Breast epithelium (tissue), 4 donors: ENCODE results near the gene ADARB2. TPM values are rescaled to one million over a fixed set of nuclear protein-coding genes. Genes with fewer than 3 reads are reported as not detected.

Source experiments
- DNase-seq, 2 donors: peaks; one replicate each; pipeline ENCODE4 v3.0.0-alpha.2; 2019; ENCODE audit warnings: low spot score in 2 of 2
- H3K27ac ChIP-seq, 2 donors: fragments of 200-600 bp; sonication (generic) in 1 of 2; one replicate each; pipeline ENCODE4 v1.5.1; 2016 to 2019; ENCODE audit warnings: mild to moderate bottlenecking in 1 of 2
- H3K27me3 ChIP-seq, 2 donors: fragments of 200-600 bp; sonication (generic) in 1 of 2; one replicate each; pipeline versions ENCODE4 v1.5.1 to v1.6.0; 2017 to 2019; ENCODE audit warnings: control low read depth in 1 of 2, mild to moderate bottlenecking in 1 of 2
- H3K36me3 ChIP-seq: fragments of 200-600 bp; one replicate; pipeline ENCODE4 v1.5.1; 2019
- H3K4me1 ChIP-seq, 2 donors: fragments of 200-600 bp; sonication (generic); one replicate each; pipeline ENCODE4 v1.5.1; 2016 to 2019; ENCODE audit warnings: control low read depth in 1 of 2
- H3K4me3 ChIP-seq, 3 donors: fragments of 200-600 bp; sonication (generic); 1 replicate in 2 of 3; 2 replicates in 1 of 3; pipeline ENCODE4 v1.5.1; 2016 to 2019; ENCODE audit warnings: mild to moderate bottlenecking in 3 of 3, moderate library complexity in 2 of 3
- H3K9me3 ChIP-seq, 2 donors: fragments of 200-600 bp; sonication (generic) in 1 of 2; one replicate each; pipeline ENCODE4 v1.5.1; 2016 to 2019; ENCODE audit warnings: control low read depth in 1 of 2
- POLR2A ChIP-seq: fragments of 450-650 bp; IDR thresholded peaks from one replicate; pipeline ENCODE4 v1.6.1; 2016; ENCODE audit warnings: antibody characterized with exemption, mild to moderate bottlenecking, moderate library complexity
- POLR2AphosphoS5 ChIP-seq, 3 donors: sonication (generic); formaldehyde crosslinking; IDR thresholded peaks; one replicate each; pipeline ENCODE4 v1.6.1; 2017; ENCODE audit warnings: antibody characterized with exemption in 3 of 3
- intact Hi-C: fragments of 100-400 bp; cut with DNase I; formaldehyde crosslinking; loops from one replicate; pipeline ENCODE4 v1.15.1; 2023; ENCODE audit warnings: low total_unique reads
- total RNA-seq, 3 donors: library from RNA; depleted of rRNA; stranded (reverse); fragments of >200 nt; gene quantifications; one replicate each; pipeline ENCODE4 v1.1.0, GENCODE V29; 2016
- TF ChIP-seq, protein P1 (sequence below), 3 donors: fragments of 450-650 bp; IDR thresholded peaks; one replicate each; pipeline ENCODE4 v1.5.1; 2016 to 2017; ENCODE audit warnings: antibody characterized with exemption in 3 of 3, mild to moderate bottlenecking in 3 of 3, moderate library complexity in 3 of 3

Gene ADARB2
- total RNA-seq, 3 donors from 2014 or later, result 0.32 to 3.9 (median 2.0) TPM

DNA sequence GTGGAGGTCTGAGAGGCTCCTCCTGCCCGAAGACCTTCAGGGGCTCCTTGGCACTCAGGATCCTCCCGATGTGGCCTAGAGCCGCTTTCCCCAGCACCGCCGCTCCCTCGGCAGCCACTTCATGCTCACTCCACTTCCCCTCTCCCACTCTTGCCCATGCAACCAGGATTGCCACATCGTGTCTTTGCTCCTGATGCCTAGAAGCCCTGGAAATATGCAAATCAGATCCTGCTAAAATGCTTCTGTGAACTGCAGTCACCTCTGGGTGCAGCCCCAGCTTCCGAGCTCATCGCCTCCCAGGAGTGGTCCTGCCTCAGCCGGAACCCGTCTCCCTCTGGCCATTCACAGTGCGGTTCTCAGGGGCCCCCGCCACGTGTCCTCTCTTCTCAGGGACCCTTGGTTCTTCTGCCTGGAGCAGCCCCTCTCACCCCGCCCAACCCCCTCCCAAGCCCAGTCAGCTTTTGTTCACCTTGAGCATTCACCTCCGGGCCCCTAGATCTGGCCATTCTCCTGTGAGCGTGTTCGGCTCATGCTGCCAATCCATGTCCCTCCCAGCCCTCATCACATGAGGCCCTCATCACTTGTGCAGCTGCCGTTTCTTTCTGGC is 175.5 kb downstream of the ADARB2 start:
- no peak overlapping the region for H3K4me3 ChIP-seq
- no peak overlapping the region for H3K27ac ChIP-seq
- no peaks in the 10 kb centered on the region for H3K9me3 ChIP-seq
- intact Hi-C loops, result no loop called here
- no peak for DNase-seq
- TF ChIP-seq POLR2AphosphoS5 (IDR thresholded peaks at IDR 0.05) (no peak), POLR2A (no peak)
- TF ChIP-seq, protein P1, sequence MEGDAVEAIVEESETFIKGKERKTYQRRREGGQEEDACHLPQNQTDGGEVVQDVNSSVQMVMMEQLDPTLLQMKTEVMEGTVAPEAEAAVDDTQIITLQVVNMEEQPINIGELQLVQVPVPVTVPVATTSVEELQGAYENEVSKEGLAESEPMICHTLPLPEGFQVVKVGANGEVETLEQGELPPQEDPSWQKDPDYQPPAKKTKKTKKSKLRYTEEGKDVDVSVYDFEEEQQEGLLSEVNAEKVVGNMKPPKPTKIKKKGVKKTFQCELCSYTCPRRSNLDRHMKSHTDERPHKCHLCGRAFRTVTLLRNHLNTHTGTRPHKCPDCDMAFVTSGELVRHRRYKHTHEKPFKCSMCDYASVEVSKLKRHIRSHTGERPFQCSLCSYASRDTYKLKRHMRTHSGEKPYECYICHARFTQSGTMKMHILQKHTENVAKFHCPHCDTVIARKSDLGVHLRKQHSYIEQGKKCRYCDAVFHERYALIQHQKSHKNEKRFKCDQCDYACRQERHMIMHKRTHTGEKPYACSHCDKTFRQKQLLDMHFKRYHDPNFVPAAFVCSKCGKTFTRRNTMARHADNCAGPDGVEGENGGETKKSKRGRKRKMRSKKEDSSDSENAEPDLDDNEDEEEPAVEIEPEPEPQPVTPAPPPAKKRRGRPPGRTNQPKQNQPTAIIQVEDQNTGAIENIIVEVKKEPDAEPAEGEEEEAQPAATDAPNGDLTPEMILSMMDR (IDR thresholded peaks at IDR 0.05), result no peak
- no peaks in the 10 kb centered on the region for H3K36me3 ChIP-seq
- H3K27me3 ChIP-seq, result peaks cover 0 to 22% of the 10 kb centered on the region in 2 donors
- no peaks in the 10 kb centered on the region for H3K4me1 ChIP-seq

DNA sequence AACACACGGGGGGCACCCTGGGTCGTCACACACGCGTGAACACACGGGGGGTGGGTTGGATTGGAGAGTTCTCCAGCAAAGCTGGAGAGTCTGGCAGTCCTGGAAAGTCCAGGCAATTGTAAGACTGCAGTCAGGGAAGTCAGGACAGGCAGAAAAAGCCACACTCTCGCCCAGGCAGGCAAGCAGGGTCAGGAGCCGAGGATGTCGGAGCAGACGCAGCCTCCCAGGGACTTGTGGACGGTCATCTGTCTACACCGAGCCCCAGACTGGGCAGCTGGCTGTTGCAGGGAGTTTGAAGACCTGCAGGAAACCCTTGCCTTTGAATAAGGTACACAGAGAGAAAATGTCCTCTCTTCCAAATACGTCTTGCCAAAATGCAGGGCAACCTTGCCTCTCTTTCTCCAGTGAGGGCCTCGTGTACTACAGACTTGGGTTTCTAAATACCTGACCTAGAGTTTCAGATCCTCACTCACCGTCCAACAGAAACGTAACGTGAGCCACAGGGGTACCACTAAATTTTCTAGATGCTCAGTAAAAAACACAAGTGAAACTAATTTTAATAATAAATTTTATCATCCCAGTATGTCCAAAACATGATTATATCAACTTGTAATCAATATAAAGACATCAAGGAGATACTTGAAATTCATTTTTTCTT is 176.7 kb downstream of the ADARB2 start:
- TF ChIP-seq, protein P1 (IDR thresholded peaks at IDR 0.05), result no peak
- TF ChIP-seq POLR2A, result no peak
- no peak for TF ChIP-seq POLR2AphosphoS5 (IDR thresholded peaks at IDR 0.05)
- intact Hi-C loops, result no loop called here
- no peak overlapping the region for H3K27ac ChIP-seq
- peaks cover 0 to 22% of the 10 kb centered on the region in 2 donors for H3K27me3 ChIP-seq
- DNase-seq, result no peak
- H3K4me3 ChIP-seq, result no peak overlapping the region
- H3K4me1 ChIP-seq, result no peaks in the 10 kb centered on the region
- H3K9me3 ChIP-seq, result no peaks in the 10 kb centered on the region
- H3K36me3 ChIP-seq, result no peaks in the 10 kb centered on the region

DNA sequence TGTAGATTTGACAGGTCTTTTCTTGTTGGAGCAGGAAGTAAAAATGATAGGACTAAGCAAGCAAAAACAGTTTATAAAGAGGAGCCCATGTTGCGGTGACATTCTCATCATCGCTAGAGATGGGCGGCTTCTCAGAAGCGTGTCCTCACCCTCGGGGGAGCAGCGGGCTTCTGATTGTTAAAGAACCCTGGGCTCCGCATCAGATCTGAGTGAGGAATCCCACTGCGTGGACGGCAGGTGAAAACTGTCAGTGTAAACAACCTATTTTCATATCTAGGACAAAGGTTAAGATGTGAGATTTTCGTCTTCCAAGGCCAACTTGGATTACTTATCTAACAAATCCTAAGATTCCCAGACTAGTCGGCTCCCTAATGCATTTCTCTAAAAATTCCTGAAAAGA is 177.6 kb downstream of the ADARB2 start:
- Histone ChIP-seq H3K27ac (no peak overlapping the region), H3K27me3 (peaks cover 0 to 22% of the 10 kb centered on the region in 2 donors), H3K9me3 (no peaks in the 10 kb centered on the region), H3K36me3 (no peaks in the 10 kb centered on the region), H3K4me3 (no peak overlapping the region), H3K4me1 (no peaks in the 10 kb centered on the region)
- TF ChIP-seq, protein P1 (IDR thresholded peaks at IDR 0.05), result no peak
- no peak for TF ChIP-seq POLR2AphosphoS5 (IDR thresholded peaks at IDR 0.05)
- no peak for DNase-seq
- intact Hi-C loops, result no loop called here

DNA sequence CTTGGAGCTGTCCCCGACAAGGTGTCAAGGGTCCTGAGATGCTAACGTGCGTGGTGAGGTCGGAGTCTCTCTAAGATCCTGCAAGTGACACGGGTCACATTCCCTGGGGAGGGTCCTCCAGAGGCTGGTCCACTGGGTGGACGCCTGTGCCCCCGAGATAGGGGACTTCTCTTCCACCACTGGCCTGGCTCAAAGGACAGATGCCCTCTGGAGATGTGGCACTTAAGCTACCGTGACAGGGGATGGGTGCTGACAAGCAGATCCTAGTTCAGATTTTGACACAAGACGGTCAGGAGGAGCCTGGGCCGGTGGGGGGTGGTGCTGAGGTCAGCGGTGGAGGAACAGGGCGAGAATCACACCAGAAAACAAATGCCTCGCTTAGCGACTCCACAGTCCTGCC is 178.0 kb downstream of the ADARB2 start:
- DNase-seq, result no peak
- Histone ChIP-seq H3K4me1 (no peaks in the 10 kb centered on the region), H3K27ac (no peak overlapping the region), H3K4me3 (no peak overlapping the region), H3K9me3 (no peaks in the 10 kb centered on the region), H3K36me3 (no peaks in the 10 kb centered on the region), H3K27me3 (peaks cover 0 to 22% of the 10 kb centered on the region in 2 donors)
- intact Hi-C loops, result no loop called here
- no peak for TF ChIP-seq POLR2A
- TF ChIP-seq, protein P1 (IDR thresholded peaks at IDR 0.05), result no peak
- no peak for TF ChIP-seq POLR2AphosphoS5 (IDR thresholded peaks at IDR 0.05)

DNA sequence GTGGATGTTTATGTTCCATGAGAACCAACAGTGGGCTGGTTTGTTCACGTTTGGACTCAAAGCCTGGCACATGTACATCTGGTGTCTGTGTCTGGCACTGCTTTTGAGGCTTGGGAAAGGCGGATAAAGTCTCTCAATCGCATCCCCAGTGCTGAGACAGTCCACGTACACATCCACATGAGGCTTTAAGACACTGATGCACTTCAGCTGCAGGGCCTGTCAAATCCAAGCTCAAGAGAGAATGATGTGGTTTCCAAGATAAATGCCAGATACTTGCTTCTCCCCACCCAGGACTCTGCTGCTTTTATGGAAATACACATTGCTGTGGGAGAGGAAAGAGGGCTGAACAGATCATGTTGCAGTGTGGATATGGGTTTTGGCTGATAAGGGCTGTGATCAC is 178.4 kb downstream of the ADARB2 start:
- H3K4me3 ChIP-seq, result no peak overlapping the region
- no peaks in the 10 kb centered on the region for H3K4me1 ChIP-seq
- no peak for DNase-seq
- TF ChIP-seq POLR2A (no peak), POLR2AphosphoS5 (IDR thresholded peaks at IDR 0.05) (no peak)
- TF ChIP-seq, protein P1 (IDR thresholded peaks at IDR 0.05), result no peak
- H3K27me3 ChIP-seq, result peaks cover 0 to 22% of the 10 kb centered on the region in 2 donors
- no peaks in the 10 kb centered on the region for H3K36me3 ChIP-seq
- no peaks in the 10 kb centered on the region for H3K9me3 ChIP-seq
- intact Hi-C loops, result no loop called here
- no peak overlapping the region for H3K27ac ChIP-seq
